HG02610 (cell line): Measurements from ENCODE around the gene PIK3C2B.

Source experiments
- ATAC-seq: cut with Tn5 transposase; IDR thresholded peaks from one replicate; pipeline ENCODE4 v1.9.1; 2021; ENCODE audit warnings: mild to moderate bottlenecking, moderate library complexity; ENCODE audit not compliant: unreplicated experiment

Gene PIK3C2B

DNA sequence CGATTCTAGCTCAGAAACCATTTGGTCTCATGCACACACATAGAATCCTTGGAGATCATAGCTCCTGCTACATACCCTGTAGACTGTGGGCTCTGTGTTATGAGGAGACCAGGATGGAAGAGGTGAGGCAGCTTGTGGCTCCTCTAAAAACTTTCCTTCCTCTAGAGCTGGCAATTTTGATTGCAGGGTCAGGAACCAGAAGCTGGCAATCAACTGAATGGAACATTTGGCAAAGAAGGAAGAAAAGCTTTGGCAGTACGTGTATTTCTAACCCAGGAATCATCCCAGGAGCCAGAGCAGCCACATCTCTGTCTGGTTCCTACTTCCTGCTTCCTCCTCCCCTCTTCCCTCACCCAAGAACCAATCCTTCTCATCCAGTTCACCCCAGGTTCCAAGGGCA, 15.7 kb downstream of the PIK3C2B start:
- ATAC-seq: no peak

DNA sequence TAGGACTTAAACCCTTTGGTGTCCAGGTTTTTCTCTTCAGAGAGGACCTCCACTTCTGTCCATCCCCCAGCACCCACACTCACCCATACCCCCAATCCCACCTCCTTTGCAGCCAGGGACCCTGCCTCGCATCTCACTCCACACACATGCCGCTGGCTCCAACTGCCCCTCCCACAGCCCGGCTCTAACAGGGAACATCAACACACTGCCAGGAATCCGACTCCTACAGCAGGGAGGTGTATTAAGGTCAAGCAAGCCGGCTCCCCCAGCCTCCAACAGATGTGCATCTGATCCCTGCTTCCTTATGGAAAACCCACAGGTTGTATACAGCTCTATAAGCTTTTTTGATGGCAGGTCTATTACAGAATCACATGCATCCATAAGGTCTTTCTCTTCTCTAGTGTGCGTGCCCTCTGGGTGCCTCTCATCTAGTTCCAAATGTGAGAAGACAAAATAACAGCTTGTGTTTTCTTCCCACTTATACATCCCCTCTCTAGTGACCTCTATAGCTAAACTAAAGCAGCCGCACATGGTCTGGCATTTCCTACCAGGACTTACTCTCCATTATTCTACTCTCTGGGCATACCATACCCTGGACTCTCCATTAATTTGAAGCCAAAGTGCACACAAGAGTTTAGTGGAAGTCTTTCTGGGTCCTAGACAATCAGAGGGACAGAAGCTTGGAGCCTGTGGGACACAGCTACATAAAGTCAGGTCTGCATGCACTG, 16.3 kb downstream of the PIK3C2B start:
- no peak for ATAC-seq

GRCh38 chr1:204477036-204477740, 17.4 kb downstream of the PIK3C2B start:
- ATAC-seq: no peak

DNA sequence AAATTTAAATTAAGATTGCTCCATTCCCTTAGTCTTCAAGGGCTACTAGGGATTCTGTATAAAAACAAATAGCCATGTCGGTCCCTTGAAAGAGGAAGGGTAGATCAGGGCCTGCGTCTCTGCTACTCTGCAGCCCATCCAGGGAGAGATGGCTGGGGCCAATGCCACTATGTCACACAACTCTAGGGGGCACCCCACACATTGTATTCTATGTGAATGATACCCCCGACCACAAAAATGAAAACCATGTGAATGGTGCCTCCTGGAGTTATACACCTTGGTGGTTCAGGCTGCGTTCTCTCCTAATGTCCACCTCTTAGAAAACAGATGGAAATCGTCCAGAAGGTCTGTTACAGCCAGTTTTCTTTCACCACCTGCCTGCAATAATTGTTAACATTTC, 18.0 kb downstream of the PIK3C2B start:
- ATAC-seq: no peak

- ATAC-seq: no peak
Measured at GRCh38 chr1:204475656-204476432, 18.8 kb downstream of the PIK3C2B start.

- no peak for ATAC-seq
Measured at GRCh38 chr1:204473400-204473965, 21.1 kb downstream of the PIK3C2B start.

- ATAC-seq: no peak
Measured at GRCh38 chr1:204472660-204473059, 21.9 kb downstream of the PIK3C2B start.

GRCh38 chr1:204471687-204472086, 22.9 kb downstream of the PIK3C2B start:
- ATAC-seq: no peak

- no peak for ATAC-seq
Measured at GRCh38 chr1:204469304-204469703, 25.3 kb downstream of the PIK3C2B start.

DNA sequence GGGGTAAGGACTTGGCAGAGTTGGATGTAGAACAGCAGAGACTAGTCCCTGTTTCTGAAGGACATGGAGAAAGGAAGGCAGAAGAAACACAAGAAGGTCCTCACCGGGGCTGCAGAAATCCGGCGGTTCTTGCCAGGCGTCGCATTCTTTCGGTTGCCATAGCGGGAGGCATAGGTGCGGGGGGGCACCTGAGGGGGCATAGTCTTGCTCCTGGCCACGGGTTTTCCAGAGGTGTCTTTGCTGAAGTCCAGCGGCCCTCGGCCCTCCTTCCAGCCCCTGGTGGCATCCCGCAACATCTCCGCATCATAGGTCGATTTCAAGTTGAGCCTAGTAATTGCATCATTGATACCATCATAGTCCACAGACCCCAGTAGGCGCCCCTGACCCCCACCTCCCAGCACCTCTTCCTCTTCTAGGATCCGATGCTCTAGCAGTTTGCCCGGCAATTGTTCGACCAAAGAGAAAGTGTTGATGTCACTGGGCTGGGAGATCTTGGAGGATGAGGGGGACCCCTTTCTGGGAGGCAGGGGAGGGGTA, 25.8 kb downstream of the PIK3C2B start:
- no peak for ATAC-seq

DNA sequence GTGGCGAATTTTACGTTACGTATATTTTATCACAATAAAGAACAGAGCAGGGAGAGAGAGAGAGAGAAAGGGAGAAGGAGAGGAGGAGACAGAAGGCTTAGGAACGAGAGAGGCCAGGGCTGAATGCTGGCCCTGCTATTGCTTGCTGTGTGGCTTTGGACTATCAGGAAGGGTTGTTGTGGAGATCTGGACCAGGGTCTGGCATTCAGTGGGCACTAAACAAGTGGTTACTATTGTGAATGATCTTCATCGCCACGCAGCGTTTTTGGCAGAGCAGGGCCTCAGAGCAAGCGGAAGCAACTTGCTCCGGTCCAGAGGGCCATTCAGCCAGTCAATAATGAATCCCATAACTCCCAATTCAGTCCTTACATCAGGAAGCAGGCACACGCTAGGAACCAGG, 26.4 kb downstream of the PIK3C2B start:
- ATAC-seq: no peak

- no peak for ATAC-seq
Measured at GRCh38 chr1:204466416-204467405, 27.9 kb downstream of the PIK3C2B start.

GRCh38 chr1:204465546-204466415, 28.8 kb downstream of the PIK3C2B start:
- ATAC-seq: peak; percentile 49

- ATAC-seq: no peak
Measured at GRCh38 chr1:204464701-204465100, 29.9 kb downstream of the PIK3C2B start.

- peak; percentile 28 for ATAC-seq
Measured at GRCh38 chr1:204464187-204464631, 30.4 kb downstream of the PIK3C2B start.

- ATAC-seq: no peak
Measured at GRCh38 chr1:204463125-204464060, 31.2 kb downstream of the PIK3C2B start.

GRCh38 chr1:204462229-204462561, 32.4 kb downstream of the PIK3C2B start:
- no peak for ATAC-seq
